GM19452 (cell line): ENCODE results near the gene C19orf73.
A peak's percentile ranks its signal among the peaks of the same experiment; 100 is the strongest.

Experiments used
- ATAC-seq: cut with Tn5 transposase; IDR thresholded peaks from one replicate; pipeline ENCODE4 v1.9.1; 2021; ENCODE audit not compliant: unreplicated experiment

C19orf73 gene

GRCh38 chr19:49118565-49119410 is at the start of gene C19orf73:
Gene C19orf73 (minus strand): TSS chr19:49119143. CDS start chr19:49119022, 121 bp downstream.
- ATAC-seq, result peak; percentile 71

- no peak for ATAC-seq
Measured at GRCh38 chr19:49168421-49168820, 49.5 kb upstream of the C19orf73 start.

- no peak for ATAC-seq
Measured at GRCh38 chr19:49167857-49168409, 49.0 kb upstream of the C19orf73 start.

- ATAC-seq, result no peak
Measured at GRCh38 chr19:49165865-49166301, 46.9 kb upstream of the C19orf73 start.

GRCh38 chr19:49165111-49165750 is 46.3 kb upstream of the C19orf73 start:
- no peak for ATAC-seq

GRCh38 chr19:49161987-49162386 is 43.0 kb upstream of the C19orf73 start:
- ATAC-seq, result no peak

GRCh38 chr19:49160450-49161189 is 41.7 kb upstream of the C19orf73 start:
- no peak for ATAC-seq

GRCh38 chr19:49157445-49158224 is 38.7 kb upstream of the C19orf73 start, which contains the start of gene TRPM4:
Gene TRPM4 (plus strand): TSS chr19:49157792. CDS start chr19:49157867, 75 bp downstream.
- no peak for ATAC-seq

- no peak for ATAC-seq
Measured at GRCh38 chr19:49155820-49156346, 36.9 kb upstream of the C19orf73 start.

- no peak for ATAC-seq
Measured at GRCh38 chr19:49155005-49155819, 36.3 kb upstream of the C19orf73 start, which contains the start of gene HRC. Gene HRC (minus strand): TSS chr19:49155396. CDS start chr19:49155237, 159 bp downstream.

GRCh38 chr19:49154279-49154678 is 35.3 kb upstream of the C19orf73 start:
- ATAC-seq, result no peak

GRCh38 chr19:49153167-49153809 is 34.3 kb upstream of the C19orf73 start:
- ATAC-seq, result no peak

- no peak for ATAC-seq
Measured at GRCh38 chr19:49152119-49152550, 33.2 kb upstream of the C19orf73 start.

- no peak for ATAC-seq
Measured at GRCh38 chr19:49151267-49152118, 32.5 kb upstream of the C19orf73 start.

- ATAC-seq, result no peak
Measured at GRCh38 chr19:49150944-49151243, 32.0 kb upstream of the C19orf73 start.

- ATAC-seq, result no peak
Measured at GRCh38 chr19:49150106-49150943, 31.4 kb upstream of the C19orf73 start.

GRCh38 chr19:49149652-49150105 is 30.7 kb upstream of the C19orf73 start:
- ATAC-seq, result no peak
